NCI-H1694 (cell line): Measurements from ENCODE around the gene SFTPA1.
"Not testable (repeated sequence)": the region's sequence is repeated elsewhere in the genome, so short reads cannot be mapped to it uniquely, and the experiment has no call there.

Source experiments
- DNase-seq: peaks from one replicate; lab custom pipeline; 2025; lab: John Stamatoyannopoulos, UW

Gene SFTPA1

DNA sequence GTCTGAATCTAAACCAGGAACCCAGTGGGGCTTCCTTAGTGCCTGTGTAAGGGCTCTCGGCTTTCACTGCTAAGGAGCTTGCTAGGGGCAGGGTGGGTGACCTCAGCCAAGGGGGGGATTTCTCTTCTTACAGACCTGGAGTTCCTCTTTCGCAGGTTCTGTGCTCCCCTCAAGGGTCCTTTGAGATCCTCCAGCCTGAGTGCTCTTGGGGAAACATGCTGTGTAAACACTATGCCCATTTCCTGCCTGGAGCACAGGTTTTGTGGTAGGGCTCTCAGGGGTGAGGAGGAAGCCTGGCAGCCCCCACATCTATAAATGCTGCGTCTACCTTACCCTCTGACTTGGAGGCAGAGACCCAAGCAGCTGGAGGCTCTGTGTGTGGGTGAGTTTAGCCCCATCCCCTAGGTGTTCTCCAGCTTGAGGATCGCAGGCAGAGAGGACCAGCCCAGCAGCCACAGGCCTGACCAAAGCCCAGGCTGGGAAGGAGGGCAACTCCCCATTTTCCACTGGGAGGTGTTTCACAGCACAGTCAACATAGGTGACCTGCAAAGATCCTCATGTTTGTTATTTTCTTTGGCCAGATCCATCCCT, at the start of gene SFTPA1:
Gene SFTPA1 (plus strand): TSS at position 339 of the 591 bp plus-strand sequence. CDS start 887 bp downstream, outside the sequence.
- no peak for DNase-seq

DNA sequence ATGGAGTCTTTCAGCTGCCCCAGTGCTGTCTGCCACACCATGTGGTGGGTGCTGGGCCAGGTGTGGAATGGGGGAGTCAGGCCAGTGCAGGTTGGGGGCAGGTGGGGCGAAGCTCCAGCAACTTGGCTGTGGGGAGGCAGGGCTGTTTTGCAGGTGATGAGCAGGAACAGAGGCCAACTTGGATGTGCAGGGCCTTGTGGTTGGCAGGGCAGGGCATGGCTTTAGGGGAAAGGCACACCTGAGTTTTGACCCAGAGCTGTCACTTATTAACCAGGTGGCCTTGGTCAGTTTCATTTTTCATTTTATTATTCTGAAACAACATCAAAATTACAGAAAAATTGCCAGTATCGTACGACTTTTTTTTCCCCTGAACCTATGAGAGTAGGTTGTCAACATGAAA, 49.5 kb upstream of the SFTPA1 start:
- no peak for DNase-seq

DNA sequence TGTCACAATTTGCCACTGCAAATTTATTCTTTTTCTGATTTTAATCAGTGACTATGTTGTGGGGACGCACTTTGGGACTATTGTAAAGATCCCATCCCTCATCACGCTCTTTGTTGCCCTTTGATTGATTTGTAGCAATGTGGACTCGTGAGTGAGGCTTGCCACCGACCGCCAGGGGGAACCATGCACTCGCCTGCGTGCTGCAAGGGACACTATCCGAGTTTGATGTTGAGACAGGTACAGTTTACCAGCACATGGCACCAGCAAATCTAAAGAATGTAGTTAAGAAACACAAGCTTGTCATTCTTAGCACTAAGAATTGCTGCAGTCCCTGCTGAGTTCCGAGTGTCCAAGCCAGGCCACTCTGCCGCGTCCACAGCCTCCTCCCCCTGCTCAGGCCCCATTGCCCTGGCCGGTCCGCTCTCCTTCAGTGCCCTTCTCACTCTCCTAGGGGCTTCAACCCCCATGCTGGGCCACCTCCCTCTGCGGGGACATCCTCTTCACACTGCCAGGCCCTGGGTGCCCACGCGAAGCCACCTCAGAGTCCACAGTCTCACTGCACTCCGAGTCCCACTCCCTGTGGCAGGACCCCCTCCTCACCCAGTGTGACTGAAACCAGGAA, 48.5 kb upstream of the SFTPA1 start:
- peak; percentile 13 for DNase-seq

DNA sequence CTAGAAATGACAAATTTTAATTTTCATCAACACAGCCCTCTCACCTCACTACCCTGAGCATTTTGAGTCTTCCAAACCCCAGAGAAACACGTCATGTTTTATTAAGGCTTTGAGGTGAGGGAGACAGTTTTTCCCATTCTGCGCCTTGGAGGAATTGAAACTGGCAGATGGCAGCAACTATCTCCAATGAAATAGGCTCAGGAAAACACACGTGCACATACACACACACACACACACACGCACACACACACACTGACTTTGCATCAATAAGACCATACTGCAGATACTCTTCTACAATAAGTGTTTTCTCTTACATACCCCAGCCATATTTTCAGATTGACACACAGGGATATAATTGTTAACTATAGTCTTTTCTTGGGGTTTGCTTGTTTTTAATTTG, 47.3 kb upstream of the SFTPA1 start:
- no peak for DNase-seq

DNA sequence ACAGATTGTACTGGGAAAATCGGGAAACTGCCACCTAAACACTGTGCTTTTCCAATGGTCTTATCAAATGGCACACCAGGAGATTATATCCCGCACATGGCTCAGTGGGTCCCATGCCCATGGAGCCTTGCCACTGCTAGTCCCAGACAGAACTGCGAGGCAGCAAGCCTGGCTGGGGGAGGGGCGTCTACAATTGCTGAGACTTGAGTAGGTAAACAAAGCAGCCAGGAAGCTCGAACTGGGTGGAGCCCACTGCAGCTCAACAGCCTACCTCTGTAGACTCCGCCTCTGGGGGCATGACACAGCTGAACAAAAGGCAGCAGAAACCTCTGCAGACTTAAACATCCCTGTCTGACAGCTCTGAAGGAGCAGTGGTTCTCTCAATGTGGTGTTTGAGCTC, 40.1 kb upstream of the SFTPA1 start:
- DNase-seq: not testable (repeated sequence)

DNA sequence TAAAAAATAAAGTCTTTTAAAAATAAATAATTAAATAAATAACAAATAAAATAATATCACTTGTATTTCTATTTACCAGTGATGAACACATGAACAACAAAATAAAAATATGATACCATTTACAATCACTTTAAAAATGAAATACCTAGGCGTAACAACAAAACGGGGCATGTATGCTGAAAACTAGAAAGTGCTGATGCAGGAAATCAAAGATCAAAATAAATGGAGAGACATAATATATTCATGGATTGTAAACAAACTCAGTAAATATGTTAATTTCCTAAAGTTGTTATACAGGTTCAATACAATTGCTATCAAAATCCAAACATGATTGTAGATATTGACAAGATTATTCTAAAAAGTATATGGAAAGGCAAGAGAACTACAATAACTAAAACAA, 31.4 kb upstream of the SFTPA1 start:
- DNase-seq: no peak

DNA sequence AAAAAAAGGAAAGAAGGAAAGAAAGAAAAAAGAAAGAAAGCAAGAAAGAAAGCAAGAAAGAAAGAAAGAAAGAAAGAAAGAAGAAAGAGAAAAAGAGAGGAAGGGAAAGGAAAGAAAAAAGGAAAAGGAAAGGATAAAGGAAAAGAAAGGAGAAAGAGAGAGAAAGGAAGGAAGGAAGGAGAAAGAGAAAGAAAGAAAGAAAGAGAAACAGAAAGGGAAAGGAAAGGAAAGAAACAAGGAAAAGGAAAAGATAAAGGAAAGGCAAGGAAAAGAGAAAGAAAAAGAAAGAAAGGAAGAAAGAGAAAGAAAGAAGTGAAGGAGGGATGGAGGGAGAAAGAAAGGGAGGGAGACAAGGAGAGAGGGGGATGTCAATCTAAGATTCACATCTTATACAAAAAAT, 29.7 kb upstream of the SFTPA1 start:
- no peak for DNase-seq

DNA sequence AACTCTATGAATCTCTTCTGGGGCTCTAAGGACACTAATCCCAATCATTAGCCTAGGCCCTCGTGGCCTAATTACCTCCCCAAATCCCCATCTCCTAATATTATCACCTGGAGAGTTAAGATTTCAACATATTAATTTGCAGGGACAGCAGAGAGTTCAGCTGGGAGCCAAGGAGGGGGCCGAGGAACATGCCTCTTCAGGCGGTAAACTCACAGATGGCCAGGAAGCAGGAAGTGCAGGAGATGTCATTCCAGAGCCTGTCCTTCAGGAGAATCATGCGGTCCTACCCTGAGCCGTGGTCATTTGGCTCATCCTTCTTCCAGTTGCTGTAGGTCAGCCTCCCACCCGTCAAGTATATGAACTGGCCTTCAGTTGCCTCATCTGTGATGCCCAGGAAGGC, 28.6 kb upstream of the SFTPA1 start:
- DNase-seq: no peak

DNA sequence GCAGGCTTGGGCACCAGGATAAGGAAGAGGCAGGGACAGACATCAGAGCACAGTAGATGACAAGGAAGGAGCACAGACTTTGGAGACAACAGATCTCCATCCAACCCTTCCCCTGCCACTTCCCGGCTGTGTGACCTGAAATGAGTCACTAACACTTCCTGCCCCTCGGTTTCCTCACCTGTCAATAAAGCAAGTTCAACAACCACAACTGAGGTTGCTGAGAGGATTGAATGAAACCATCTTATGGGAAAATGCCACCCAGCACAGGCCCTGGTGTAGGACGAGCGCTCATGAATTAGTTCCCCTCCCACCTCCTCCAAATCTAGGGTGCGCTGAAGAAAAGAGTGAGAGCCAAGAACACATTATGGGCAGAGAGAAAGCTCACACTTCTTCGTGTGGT, 27.8 kb upstream of the SFTPA1 start:
- DNase-seq: not testable (repeated sequence)

DNA sequence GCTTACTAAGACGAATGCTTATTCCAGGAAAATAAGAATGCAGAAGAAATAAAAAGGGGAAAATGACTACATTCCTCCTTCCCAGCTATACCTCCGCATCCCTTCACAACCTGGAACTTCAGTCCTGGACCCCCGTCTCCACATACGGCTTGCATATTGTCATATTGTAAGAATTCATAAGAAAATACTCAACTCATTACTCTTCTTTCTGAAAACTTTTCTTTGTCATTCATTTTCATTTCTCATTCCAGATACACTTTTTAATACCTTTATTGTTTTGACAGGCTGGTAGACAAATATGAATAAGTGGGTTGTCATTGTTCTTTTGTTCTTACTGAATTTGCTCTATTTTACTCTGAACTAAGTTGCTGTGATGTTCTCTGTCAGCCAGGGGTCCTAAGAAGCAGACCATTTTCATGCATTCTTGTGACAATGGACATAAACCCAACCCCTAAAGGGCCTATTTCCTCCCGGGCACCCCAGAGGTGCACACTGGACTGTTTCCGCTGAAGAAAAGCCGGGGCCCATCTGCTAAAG, 27.2 kb upstream of the SFTPA1 start:
- no peak for DNase-seq

DNA sequence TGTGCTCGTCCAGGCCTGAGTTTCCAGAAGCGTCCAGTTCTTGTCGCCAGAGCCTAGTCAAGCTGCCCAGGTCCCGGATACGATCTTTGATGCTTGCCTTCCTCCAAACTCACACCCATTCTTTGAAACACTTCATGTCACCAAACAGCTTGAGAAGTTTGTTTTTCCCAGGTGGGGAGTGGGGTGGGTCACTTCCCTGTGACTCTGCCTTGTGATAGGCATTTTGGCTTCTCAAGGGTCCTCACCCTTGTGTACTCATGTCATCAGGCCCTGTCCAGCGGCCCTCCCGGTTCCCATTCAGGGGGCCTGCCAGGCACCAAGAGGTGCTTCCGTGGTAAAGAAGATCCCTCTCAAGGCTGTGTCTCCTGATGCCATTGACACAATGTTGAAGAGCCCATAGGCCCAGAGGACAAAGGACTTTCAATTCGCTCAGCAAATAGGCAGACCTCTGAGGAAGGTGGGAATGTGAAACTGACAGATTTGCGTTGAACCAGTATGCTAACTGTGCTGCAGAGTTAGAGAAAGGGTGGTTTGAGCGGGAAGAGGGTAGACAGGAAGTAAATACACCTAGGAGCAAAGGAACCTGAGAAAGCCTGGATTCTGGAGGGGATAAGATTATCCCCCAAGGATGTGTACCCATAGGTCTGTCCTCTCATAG, 24.7 kb upstream of the SFTPA1 start:
- no peak for DNase-seq

DNA sequence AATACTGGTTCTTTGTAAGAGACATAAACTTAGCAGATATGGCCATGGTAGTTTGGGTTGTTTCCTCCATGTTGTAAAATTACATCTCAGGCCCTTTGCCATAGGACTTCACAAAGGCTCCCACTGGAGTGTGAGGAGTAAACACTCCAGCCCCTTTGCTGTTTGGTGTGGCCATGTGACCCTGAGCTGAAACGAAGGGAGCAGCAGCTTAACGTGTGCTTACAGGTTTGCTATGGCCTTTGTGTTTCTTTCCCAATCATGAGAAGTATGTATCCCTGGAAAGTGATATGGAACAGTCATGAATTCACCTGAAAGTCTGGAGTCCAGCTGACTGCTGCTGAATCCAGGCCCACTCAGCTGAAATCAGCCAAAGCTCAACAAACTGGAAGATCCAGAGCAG, 23.8 kb upstream of the SFTPA1 start:
- no peak for DNase-seq

DNA sequence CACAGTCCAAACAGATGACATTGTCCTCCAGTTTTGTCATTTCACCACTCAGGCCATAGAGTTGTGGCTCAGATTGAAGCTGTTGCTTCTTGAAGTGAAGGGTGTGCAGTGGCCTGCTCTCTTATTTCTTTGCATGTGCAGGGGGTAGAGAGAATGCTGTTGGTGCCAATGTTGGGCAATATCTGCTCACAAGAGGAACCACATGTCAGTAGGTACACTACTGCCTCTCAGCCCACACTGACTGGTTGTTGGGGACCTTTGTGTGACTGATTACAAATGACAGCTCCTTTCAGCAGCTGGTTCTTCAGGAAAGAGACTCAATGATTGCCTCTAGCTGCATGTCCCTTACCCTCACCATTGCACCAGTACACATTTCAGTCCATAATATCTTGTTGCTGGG, 21.9 kb upstream of the SFTPA1 start:
- no peak for DNase-seq

DNA sequence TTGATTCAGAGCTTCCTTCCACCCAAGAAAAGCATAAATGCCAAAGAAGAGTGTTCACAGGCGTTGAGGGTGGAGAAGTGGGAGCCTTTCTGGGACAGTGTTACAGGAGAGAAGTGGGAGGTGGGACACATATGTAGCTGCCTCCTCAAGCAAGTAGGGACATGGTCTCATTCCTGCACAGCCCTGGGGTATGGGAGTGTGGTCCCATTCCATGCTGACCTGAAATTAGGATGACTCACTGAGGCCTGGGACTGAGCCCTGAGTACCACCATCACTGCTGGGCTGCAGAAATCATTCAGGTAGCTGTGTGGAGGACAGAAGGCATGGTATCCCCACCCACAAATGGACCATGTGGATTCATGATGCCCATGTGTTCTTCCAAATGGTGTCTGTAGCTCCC, 17.4 kb upstream of the SFTPA1 start:
- DNase-seq: no peak

DNA sequence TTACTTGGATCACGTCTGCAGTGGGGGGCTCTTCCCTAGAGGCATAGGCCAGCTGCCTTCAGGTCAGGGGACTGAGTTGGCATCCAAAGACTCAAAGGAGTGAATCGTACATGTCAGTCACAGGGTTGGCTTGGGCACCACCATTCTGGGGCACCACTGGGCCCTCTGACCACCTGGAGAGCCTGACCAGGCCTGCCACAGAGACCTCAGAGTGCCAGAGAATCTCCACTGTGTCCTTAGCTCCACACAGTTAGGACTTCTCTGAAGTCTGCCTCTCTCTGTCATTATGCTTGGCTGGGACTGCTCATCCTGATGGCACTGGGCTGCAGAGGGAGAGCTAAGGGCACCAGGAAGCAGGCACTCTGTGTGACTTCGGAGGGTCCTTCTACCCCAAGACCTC, 16.2 kb upstream of the SFTPA1 start:
- not testable (repeated sequence) for DNase-seq

DNA sequence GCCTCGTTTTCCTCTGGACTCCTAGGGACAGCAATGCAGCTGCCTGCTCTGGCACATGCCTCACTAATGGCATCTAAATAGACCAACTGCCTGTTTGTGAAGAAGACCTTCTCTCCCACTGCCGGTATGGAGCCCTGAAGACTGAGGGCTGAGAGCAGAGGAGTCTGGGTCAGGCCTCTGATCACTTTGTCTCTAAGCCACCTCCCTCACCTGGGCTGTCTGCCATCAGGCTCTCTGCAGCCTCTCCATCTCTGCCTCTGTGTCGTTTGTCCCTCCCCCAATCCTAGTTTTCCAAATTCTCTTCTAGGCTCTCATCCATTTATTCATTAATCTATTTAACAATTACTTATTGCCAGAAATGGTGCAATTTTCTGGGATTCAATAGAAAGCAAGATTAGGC, 15.2 kb upstream of the SFTPA1 start:
- DNase-seq: no peak

DNA sequence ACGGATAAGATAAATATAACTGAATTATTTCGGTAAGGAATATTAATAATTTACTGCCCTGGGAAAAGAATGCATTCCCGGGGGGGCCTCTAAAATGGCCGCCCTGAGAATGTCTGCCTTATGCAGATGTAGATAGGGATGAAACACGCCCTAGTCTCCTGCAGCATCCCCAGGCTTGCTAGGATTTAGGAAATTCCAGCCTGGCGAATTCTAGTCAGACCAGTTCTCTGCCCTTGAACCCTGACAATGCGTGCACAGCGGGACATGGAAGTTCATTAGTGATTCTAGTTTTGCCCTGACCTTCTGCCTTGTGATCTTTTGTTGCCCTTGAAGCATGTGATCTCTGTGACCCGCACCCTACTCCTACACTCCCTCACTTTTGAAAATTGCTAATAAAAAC, 11.1 kb upstream of the SFTPA1 start:
- DNase-seq: not testable (repeated sequence)

DNA sequence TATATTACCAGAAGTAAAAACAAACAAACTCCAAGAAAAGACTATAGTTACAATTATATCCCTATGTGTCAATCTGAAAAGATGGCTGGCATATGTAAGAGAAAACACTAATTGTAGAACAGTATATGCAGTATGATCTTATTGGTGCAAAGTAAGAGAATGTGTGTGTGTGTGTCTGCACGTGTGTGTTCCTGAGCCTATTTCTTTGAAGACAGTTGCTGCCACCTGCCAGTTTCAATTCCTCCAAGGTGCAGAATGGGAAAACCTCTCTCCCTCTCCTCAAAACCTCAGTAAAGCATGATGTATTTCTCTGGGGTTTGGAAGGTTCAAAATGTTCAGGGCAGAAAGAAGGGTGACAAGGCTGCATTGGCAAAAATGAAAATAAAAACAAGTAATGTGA, 8.8 kb upstream of the SFTPA1 start:
- no peak for DNase-seq

DNA sequence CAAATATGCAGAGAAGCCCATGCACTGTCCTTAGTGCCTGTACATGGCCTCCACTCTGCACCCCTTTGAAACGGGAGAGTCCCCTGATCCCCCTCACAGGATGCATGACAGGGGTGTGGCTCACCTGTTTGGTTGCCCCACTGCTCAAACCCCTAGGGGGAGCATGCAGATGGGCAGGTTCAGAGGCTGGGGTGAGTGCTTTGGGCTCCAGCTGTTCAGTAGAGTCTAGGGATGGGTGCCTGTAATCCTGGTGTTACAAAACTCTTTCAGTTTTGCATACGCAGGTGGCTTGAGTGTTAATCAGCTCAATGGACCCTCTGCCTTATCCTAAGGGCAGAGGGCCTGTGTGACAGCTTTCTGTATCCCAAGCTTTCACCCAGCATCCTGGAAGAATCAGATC, 7.8 kb upstream of the SFTPA1 start:
- no peak for DNase-seq

DNA sequence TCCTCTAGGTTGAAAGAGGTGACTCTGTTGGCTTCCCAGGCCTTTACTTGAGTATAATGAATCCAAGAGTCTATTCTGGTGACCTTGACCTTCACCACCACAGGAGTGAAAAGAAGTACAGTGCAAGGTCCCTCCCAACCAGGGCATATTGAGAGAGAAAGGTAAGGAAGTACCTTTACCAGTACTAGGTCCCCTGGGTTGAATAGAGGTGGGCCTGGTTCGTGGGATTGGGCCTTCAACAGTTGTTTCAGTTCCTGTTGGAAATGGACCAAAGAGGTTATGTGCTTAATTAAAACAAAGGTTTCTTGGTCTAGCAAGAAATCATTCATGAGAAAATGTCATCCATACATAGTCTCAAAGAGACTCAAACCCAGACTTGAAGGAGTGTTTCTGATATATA, 6.4 kb upstream of the SFTPA1 start:
- no peak for DNase-seq

DNA sequence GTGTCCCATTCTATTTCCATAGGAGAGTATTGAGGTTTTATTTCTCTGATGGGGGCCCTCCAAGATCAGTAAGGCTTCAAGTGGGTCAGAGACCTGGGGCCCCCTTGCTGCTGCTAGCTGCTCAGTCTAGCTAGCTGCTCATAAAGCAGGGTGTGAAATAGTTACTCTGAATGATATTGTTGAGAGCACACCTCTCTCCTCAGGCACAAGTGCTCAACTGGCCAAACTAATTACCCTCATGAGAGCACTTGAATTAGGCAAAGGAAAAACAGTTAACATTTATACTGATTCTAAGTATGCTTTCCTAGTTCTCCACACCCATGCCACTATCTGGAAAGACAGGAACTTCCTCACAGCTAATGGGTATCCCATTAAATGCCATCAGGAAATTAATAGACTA, 5.4 kb upstream of the SFTPA1 start:
- DNase-seq: no peak

DNA sequence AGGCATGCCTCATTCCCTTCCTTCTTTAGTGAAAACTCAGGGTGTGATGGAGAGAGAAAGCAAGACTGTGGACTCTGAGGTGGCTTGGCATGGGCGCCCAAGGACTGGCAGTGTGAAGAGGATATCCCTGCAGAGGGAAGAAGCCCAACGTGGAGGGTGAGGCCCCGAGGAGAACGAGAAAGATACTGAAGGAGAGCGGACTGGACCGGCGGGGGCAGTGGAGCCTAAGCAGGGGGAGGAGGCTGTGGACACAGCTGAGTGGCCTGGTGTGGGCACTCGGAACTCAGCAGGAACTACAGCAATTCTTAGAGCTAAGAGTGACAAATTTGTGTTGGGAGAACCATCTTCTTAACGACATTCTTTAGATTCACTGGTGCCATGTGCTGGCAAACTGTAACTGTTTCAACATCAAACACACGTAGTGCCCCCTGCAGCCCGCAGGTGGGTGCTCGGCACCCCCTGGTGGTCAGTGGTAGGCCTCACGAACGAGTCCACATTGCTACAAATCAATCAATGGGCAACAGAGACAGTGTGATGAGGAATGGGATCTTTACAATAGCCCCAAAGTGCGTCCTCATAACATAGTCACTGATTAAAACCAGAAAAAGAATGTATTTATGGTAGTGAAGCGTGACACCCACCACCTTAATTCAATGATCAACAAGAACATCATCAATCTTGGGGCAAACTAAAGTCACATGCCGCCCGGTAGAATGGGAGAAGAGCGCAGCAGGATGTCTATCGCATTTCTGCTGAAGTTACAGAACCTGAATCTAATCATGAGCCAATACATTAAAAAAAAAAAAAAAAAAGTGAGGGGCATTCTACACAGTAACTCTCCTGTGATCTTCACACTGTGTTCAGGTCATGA, 2.0 kb upstream of the SFTPA1 start:
- peak; percentile 2 for DNase-seq
